Naive B cell (primary cell): ENCODE measurements around the gene FLT1. TPM values are rescaled to one million over a fixed set of nuclear protein-coding genes. Genes with fewer than 3 reads are reported as not detected.

Source experiments
- ATAC-seq, 2 donors: fragments of 150-1000 bp; cut with Tn5 transposase; 2 replicates each; pipeline ENCODE4 v1.10.0; 2021; ENCODE audit warnings: low read depth in 2 of 2, mild to moderate bottlenecking in 2 of 2, moderate library complexity in 2 of 2
- DNase-seq: peaks from one replicate; pipeline ENCODE4 v3.0.0; 2022
- H3K27ac Mint-ChIP-seq, 6 donors: one replicate each; pipeline ENCODE4 v1.8.0; 2020 to 2022; ENCODE audit warnings: mild to moderate bottlenecking in 6 of 6, mixed read lengths in 6 of 6, moderate library complexity in 5 of 6, inconsistent platforms in 2 of 6
- H3K27me3 Mint-ChIP-seq, 3 donors: one replicate each; pipeline ENCODE4 v1.8.0; 2021 to 2022; ENCODE audit warnings: mixed read lengths in 3 of 3, mild to moderate bottlenecking in 1 of 3
- H3K36me3 Mint-ChIP-seq, 2 donors: one replicate each; pipeline ENCODE4 v1.8.0; 2020 to 2022; ENCODE audit warnings: mixed read lengths in 2 of 2, inconsistent platforms in 1 of 2, mild to moderate bottlenecking in 1 of 2
- H3K4me1 Mint-ChIP-seq, 3 donors: one replicate each; pipeline ENCODE4 v1.8.0; 2020 to 2022; ENCODE audit warnings: mixed read lengths in 3 of 3, inconsistent platforms in 1 of 3, mild to moderate bottlenecking in 1 of 3, moderate library complexity in 1 of 3
- H3K4me3 Mint-ChIP-seq, 8 donors: one replicate each; pipeline ENCODE4 v1.8.0; 2020 to 2022; ENCODE audit warnings: mild to moderate bottlenecking in 8 of 8, mixed read lengths in 8 of 8, moderate library complexity in 8 of 8, inconsistent platforms in 2 of 8
- H3K9me3 Mint-ChIP-seq, 7 donors: one replicate each; pipeline ENCODE4 v1.8.0; 2020 to 2022; ENCODE audit warnings: mixed read lengths in 7 of 7, mild to moderate bottlenecking in 5 of 7, inconsistent platforms in 2 of 7, moderate library complexity in 1 of 7
- polyA plus RNA-seq, 6 donors: library from polyadenylated mRNA; unstranded; fragments of 300-500 nt; fragmentation: Illumina TruSeq; gene quantifications; one replicate each; pipeline ENCODE4 v1.2.3, GENCODE V29; 2021; ENCODE audit warnings: low read depth in 6 of 6

Gene FLT1
- polyA plus RNA-seq, 6 donors from 2014 or later = 1.3 to 4.2 (median 3.7) TPM

GRCh38 chr13:28441529-28441928 is 53.4 kb downstream of the FLT1 start:
- Mint-ChIP-seq H3K4me3 (peak overlapping the region in 1 of 8 donors; percentile 77), H3K36me3 (peaks cover 4 to 19% of the 10 kb centered on the region in 2 donors), H3K4me1 (no peaks in the 10 kb centered on the region), H3K27ac (no peak overlapping the region), H3K27me3 (peaks cover 0 to 17% (median 10%) of the 10 kb centered on the region in 3 donors), H3K9me3 (peaks cover 11 to 33% (median 17%) of the 10 kb centered on the region in 7 donors)
- DNase-seq (no peak), ATAC-seq (no peak)

GRCh38 chr13:28440774-28441504 is 54.0 kb downstream of the FLT1 start:
- no peaks in the 10 kb centered on the region for H3K4me1 Mint-ChIP-seq
- H3K36me3 Mint-ChIP-seq = peaks cover 4 to 19% of the 10 kb centered on the region in 2 donors
- peaks cover 9 to 27% (median 17%) of the 10 kb centered on the region in 7 donors for H3K9me3 Mint-ChIP-seq
- DNase-seq = no peak
- no peak overlapping the region for H3K27ac Mint-ChIP-seq
- H3K27me3 Mint-ChIP-seq = peaks cover 0 to 17% (median 10%) of the 10 kb centered on the region in 3 donors
- peak overlapping the region in 1 of 8 donors; percentile 77 for H3K4me3 Mint-ChIP-seq
- no peak for ATAC-seq

- H3K36me3 Mint-ChIP-seq = peaks cover 4 to 14% of the 10 kb centered on the region in 2 donors
- DNase-seq = no peak
- H3K9me3 Mint-ChIP-seq = peaks cover 5 to 20% (median 11%) of the 10 kb centered on the region in 7 donors
- H3K4me3 Mint-ChIP-seq = no peak overlapping the region
- ATAC-seq = no peak
- peaks cover 0 to 17% (median 10%) of the 10 kb centered on the region in 3 donors for H3K27me3 Mint-ChIP-seq
- H3K27ac Mint-ChIP-seq = peak overlapping the region in 1 of 6 donors; percentile 46
- H3K4me1 Mint-ChIP-seq = no peaks in the 10 kb centered on the region
Observed at GRCh38 chr13:28438598-28439334, 56.2 kb downstream of the FLT1 start.

- H3K9me3 Mint-ChIP-seq = peaks cover 2 to 13% (median 5%) of the 10 kb centered on the region in 7 donors
Observed at GRCh38 chr13:28438067-28438466, 56.9 kb downstream of the FLT1 start.

GRCh38 chr13:28435917-28436316 is 59.0 kb downstream of the FLT1 start:
- Mint-ChIP-seq H3K4me1 (peaks cover 0 to 8% (median 4%) of the 10 kb centered on the region in 3 donors), H3K27ac (no peak overlapping the region), H3K4me3 (no peak overlapping the region), H3K36me3 (no peaks in the 10 kb centered on the region), H3K27me3 (peaks cover 0 to 10% (median 0%) of the 10 kb centered on the region in 3 donors), H3K9me3 (peaks cover 0 to 6% (median 0%) of the 10 kb centered on the region in 7 donors)
- DNase-seq (no peak), ATAC-seq (no peak)

More at GRCh38 chr13:28438067-28438466, 56.9 kb downstream of the FLT1 start:
- Mint-ChIP-seq H3K36me3 (peaks cover 4 to 7% of the 10 kb centered on the region in 2 donors), H3K4me3 (no peak overlapping the region), H3K27me3 (peaks cover 0 to 17% (median 10%) of the 10 kb centered on the region in 3 donors), H3K4me1 (peaks cover 0 to 4% (median 0%) of the 10 kb centered on the region in 3 donors), H3K27ac (no peak overlapping the region)
- DNase-seq = no peak
- ATAC-seq = no peak

- H3K36me3 Mint-ChIP-seq = no peaks in the 10 kb centered on the region
- ATAC-seq = no peak
- no peak overlapping the region for H3K27ac Mint-ChIP-seq
- H3K9me3 Mint-ChIP-seq = no peaks in the 10 kb centered on the region
- peaks cover 0 to 3% (median 0%) of the 10 kb centered on the region in 3 donors for H3K27me3 Mint-ChIP-seq
- no peak overlapping the region for H3K4me3 Mint-ChIP-seq
- H3K4me1 Mint-ChIP-seq = peaks cover 0 to 17% (median 8%) of the 10 kb centered on the region in 3 donors
- no peak for DNase-seq
Observed at GRCh38 chr13:28434926-28435325, 60.0 kb downstream of the FLT1 start.

- H3K27me3 Mint-ChIP-seq = no peaks in the 10 kb centered on the region
- H3K9me3 Mint-ChIP-seq = no peaks in the 10 kb centered on the region
- no peak overlapping the region for H3K27ac Mint-ChIP-seq
- H3K4me3 Mint-ChIP-seq = no peak overlapping the region
- ATAC-seq (no peak), DNase-seq (no peak)
- peaks cover 0 to 33% (median 13%) of the 10 kb centered on the region in 3 donors for H3K4me1 Mint-ChIP-seq
- no peaks in the 10 kb centered on the region for H3K36me3 Mint-ChIP-seq
Observed at GRCh38 chr13:28432816-28433560, 61.9 kb downstream of the FLT1 start.

GRCh38 chr13:28429685-28430290 is 65.1 kb downstream of the FLT1 start:
- H3K27me3 Mint-ChIP-seq = no peaks in the 10 kb centered on the region
- peaks cover 0 to 38% (median 16%) of the 10 kb centered on the region in 3 donors for H3K4me1 Mint-ChIP-seq
- ATAC-seq = peak; percentile 92 to 94
- no peaks in the 10 kb centered on the region for H3K9me3 Mint-ChIP-seq
- H3K4me3 Mint-ChIP-seq = peak overlapping the region; percentile 78 to 96 (median 91)
- peak; percentile 68 for DNase-seq
- H3K36me3 Mint-ChIP-seq = peaks cover 9 to 15% of the 10 kb centered on the region in 2 donors
- peak overlapping the region; percentile 91 to 98 (median 95) for H3K27ac Mint-ChIP-seq

- peak overlapping the region; percentile 91 to 98 (median 95) for H3K27ac Mint-ChIP-seq
- DNase-seq (no peak), ATAC-seq (no peak)
- no peaks in the 10 kb centered on the region for H3K9me3 Mint-ChIP-seq
- no peaks in the 10 kb centered on the region for H3K27me3 Mint-ChIP-seq
- peaks cover 0 to 41% (median 16%) of the 10 kb centered on the region in 3 donors for H3K4me1 Mint-ChIP-seq
- peaks cover 9 to 15% of the 10 kb centered on the region in 2 donors for H3K36me3 Mint-ChIP-seq
- peak overlapping the region; percentile 78 to 96 (median 91) for H3K4me3 Mint-ChIP-seq
Observed at GRCh38 chr13:28429096-28429495, 65.8 kb downstream of the FLT1 start.

- H3K4me1 Mint-ChIP-seq = peaks cover 24 to 60% (median 30%) of the 10 kb centered on the region in 3 donors
- peak overlapping the region in 3 of 6 donors; percentile 17 to 85 (median 17) for H3K27ac Mint-ChIP-seq
- H3K36me3 Mint-ChIP-seq = peaks cover 9 to 15% of the 10 kb centered on the region in 2 donors
- no peak for DNase-seq
- no peaks in the 10 kb centered on the region for H3K27me3 Mint-ChIP-seq
- no peak for ATAC-seq
- H3K9me3 Mint-ChIP-seq = no peaks in the 10 kb centered on the region
- peak overlapping the region in 1 of 8 donors; percentile 25 for H3K4me3 Mint-ChIP-seq
Observed at GRCh38 chr13:28426381-28426780, 68.5 kb downstream of the FLT1 start.

GRCh38 chr13:28425793-28426192 is 69.1 kb downstream of the FLT1 start:
- no peaks in the 10 kb centered on the region for H3K27me3 Mint-ChIP-seq
- H3K9me3 Mint-ChIP-seq = no peaks in the 10 kb centered on the region
- H3K27ac Mint-ChIP-seq = peak overlapping the region in 2 of 6 donors; percentile 17 to 85
- H3K4me1 Mint-ChIP-seq = peaks cover 29 to 64% (median 30%) of the 10 kb centered on the region in 3 donors
- no peak overlapping the region for H3K4me3 Mint-ChIP-seq
- ATAC-seq (no peak), DNase-seq (no peak)
- peaks cover 9 to 15% of the 10 kb centered on the region in 2 donors for H3K36me3 Mint-ChIP-seq

- no peaks in the 10 kb centered on the region for H3K27me3 Mint-ChIP-seq
- DNase-seq (no peak), ATAC-seq (no peak)
- H3K36me3 Mint-ChIP-seq = peaks cover 9 to 15% of the 10 kb centered on the region in 2 donors
- H3K9me3 Mint-ChIP-seq = no peaks in the 10 kb centered on the region
- peak overlapping the region in 1 of 6 donors; percentile 85 for H3K27ac Mint-ChIP-seq
- peaks cover 21 to 54% (median 33%) of the 10 kb centered on the region in 3 donors for H3K4me1 Mint-ChIP-seq
- H3K4me3 Mint-ChIP-seq = no peak overlapping the region
Observed at GRCh38 chr13:28424541-28424940, 70.4 kb downstream of the FLT1 start.
